Uterus (tissue), 2 donors: Measurements from ENCODE around the gene KIAA1217.

Experiments used
- POLR2A ChIP-seq, 2 donors: fragments of 450-650 bp; IDR thresholded peaks; one replicate each; pipeline ENCODE4 v1.6.1; 2016; ENCODE audit warnings: antibody characterized with exemption in 2 of 2, mild to moderate bottlenecking in 1 of 2, moderate library complexity in 1 of 2
- TF ChIP-seq, protein P1 (sequence below), 4 experiments: fragments of 200-600 bp in 2 of 4; fragments of 450-650 bp in 2 of 4; sonication (generic) in 2 of 4; IDR thresholded peaks; one replicate each; pipeline ENCODE4 v1.5.1; 2016 to 2019; ENCODE audit warnings: antibody characterized with exemption in 4 of 4, mild to moderate bottlenecking in 2 of 4, moderate library complexity in 1 of 4

DNA sequence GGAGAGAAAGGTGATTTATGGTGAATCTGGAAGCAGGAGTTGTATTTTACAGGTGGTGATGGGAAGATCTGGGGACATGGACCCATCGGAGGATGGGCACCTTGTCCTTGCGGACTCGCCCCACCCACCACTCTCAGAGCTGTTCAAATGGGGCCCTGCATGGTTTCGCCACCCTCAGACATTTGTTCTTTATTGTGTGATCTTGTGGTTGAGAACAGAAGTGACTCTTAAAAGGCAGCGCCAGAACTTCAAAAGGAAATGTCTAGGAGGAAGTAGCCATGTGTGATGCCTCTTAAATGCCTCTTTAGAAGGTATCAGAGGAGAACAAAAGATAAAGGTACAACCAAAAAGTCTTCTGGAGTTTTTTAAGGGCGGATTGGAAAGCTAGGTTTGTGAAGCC is 205.7 kb downstream of the KIAA1217 start:
- TF ChIP-seq, protein P1, sequence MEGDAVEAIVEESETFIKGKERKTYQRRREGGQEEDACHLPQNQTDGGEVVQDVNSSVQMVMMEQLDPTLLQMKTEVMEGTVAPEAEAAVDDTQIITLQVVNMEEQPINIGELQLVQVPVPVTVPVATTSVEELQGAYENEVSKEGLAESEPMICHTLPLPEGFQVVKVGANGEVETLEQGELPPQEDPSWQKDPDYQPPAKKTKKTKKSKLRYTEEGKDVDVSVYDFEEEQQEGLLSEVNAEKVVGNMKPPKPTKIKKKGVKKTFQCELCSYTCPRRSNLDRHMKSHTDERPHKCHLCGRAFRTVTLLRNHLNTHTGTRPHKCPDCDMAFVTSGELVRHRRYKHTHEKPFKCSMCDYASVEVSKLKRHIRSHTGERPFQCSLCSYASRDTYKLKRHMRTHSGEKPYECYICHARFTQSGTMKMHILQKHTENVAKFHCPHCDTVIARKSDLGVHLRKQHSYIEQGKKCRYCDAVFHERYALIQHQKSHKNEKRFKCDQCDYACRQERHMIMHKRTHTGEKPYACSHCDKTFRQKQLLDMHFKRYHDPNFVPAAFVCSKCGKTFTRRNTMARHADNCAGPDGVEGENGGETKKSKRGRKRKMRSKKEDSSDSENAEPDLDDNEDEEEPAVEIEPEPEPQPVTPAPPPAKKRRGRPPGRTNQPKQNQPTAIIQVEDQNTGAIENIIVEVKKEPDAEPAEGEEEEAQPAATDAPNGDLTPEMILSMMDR (IDR thresholded peaks at IDR 0.05): no peak
- TF ChIP-seq POLR2A (IDR thresholded peaks at IDR 0.05): no peak
